NCI-H774 (cell line): Measurements from ENCODE around the gene IGF2R.
A peak's percentile ranks its signal among the peaks of the same experiment; 100 is the strongest.
"Not testable (repeated sequence)": the region's sequence is repeated elsewhere in the genome, so short reads cannot be mapped to it uniquely, and the experiment has no call there.

ENCODE experiments used
- DNase-seq: peaks from one replicate; lab custom pipeline; 2025; lab: John Stamatoyannopoulos, UW

IGF2R gene, protein sequence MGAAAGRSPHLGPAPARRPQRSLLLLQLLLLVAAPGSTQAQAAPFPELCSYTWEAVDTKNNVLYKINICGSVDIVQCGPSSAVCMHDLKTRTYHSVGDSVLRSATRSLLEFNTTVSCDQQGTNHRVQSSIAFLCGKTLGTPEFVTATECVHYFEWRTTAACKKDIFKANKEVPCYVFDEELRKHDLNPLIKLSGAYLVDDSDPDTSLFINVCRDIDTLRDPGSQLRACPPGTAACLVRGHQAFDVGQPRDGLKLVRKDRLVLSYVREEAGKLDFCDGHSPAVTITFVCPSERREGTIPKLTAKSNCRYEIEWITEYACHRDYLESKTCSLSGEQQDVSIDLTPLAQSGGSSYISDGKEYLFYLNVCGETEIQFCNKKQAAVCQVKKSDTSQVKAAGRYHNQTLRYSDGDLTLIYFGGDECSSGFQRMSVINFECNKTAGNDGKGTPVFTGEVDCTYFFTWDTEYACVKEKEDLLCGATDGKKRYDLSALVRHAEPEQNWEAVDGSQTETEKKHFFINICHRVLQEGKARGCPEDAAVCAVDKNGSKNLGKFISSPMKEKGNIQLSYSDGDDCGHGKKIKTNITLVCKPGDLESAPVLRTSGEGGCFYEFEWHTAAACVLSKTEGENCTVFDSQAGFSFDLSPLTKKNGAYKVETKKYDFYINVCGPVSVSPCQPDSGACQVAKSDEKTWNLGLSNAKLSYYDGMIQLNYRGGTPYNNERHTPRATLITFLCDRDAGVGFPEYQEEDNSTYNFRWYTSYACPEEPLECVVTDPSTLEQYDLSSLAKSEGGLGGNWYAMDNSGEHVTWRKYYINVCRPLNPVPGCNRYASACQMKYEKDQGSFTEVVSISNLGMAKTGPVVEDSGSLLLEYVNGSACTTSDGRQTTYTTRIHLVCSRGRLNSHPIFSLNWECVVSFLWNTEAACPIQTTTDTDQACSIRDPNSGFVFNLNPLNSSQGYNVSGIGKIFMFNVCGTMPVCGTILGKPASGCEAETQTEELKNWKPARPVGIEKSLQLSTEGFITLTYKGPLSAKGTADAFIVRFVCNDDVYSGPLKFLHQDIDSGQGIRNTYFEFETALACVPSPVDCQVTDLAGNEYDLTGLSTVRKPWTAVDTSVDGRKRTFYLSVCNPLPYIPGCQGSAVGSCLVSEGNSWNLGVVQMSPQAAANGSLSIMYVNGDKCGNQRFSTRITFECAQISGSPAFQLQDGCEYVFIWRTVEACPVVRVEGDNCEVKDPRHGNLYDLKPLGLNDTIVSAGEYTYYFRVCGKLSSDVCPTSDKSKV (N-terminal part only)

GRCh38 chr6:159968295-159969203 is at the start of gene IGF2R:
Gene IGF2R (plus strand): TSS chr6:159969082. CDS start chr6:159969247, 165 bp downstream.
- peak; percentile 94 for DNase-seq

- DNase-seq, result no peak
Measured at GRCh38 chr6:159919800-159920199, 49.1 kb upstream of the IGF2R start.

GRCh38 chr6:159924150-159924549 is 44.7 kb upstream of the IGF2R start:
- not testable (repeated sequence) for DNase-seq

DNA sequence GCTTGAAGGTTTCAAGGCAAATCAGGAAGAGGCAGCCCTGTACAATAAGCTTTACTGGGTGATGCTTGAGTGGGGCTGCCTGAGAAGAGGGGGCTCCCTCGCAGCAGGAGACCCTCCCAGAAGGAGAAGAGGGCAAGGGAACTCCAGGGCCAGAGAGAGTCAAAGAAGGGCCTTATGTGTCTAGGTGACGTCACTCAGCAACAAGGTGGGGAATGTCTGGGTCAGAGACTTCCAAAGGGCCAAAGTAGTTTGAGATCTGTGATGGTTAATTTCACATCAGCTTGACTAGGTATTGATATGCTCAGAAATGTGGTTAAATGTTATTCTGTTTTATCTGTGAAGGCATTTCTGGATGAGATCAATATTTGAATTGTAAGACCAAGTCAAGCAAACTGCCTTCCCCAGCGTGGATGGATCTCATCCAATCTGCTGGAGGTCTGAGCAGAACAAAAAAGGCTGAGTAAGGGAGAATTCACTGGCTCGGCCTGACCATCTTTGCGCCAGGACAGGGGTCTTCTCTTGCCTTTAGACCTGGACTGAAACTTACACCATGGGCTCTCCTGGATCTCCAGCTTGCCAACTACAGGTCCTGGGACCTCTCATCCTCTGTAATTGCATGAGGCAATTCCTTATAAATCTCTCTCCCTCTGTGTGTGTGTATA is 42.2 kb upstream of the IGF2R start:
- DNase-seq, result no peak

GRCh38 chr6:159929819-159930218 is 39.1 kb upstream of the IGF2R start:
- peak; percentile 14 for DNase-seq

GRCh38 chr6:159931112-159931511 is 37.8 kb upstream of the IGF2R start:
- DNase-seq, result no peak

- DNase-seq, result no peak
Measured at GRCh38 chr6:159931846-159932245, 37.0 kb upstream of the IGF2R start.

- DNase-seq, result no peak
Measured at GRCh38 chr6:159933077-159933476, 35.8 kb upstream of the IGF2R start.

DNA sequence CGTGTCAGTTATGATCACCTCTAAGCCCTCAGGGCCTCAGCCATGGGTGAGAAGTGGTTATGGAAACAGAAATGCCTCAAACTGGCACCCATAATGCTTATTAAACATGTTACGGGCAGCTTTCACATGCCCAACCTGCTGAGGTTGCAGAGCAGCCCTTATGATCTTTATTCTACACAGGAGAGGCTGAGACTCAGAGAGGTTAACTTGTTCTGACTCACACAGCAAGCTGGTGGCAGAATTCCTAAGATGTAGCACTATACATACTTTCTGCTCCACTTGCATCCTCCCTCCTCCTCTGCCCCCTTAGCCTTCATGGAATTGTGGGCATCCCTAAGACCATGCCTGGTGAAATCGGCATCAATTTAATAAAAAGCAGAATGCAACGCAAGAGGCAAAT is 34.7 kb upstream of the IGF2R start:
- no peak for DNase-seq

DNA sequence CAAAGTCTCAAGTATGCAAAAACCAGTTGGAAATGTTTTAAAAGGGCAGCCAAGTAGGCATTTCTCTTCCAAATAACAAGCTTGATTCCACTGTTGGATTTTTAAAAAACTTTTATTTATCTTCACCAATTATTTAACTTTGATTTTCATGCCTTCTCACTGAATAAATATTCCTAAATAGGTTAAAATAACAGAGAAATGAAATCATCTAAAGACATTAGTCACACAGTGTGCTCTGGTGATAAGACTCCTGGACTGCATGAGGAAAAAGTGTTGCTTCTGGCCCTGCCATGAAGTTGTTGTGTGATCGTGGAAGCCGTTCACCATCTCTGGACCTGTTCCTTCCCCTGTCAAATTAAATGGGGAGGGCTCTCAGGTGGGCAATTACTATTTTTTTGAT is 33.8 kb upstream of the IGF2R start:
- DNase-seq, result no peak

- no peak for DNase-seq
Measured at GRCh38 chr6:159935633-159936032, 33.2 kb upstream of the IGF2R start.

GRCh38 chr6:159939591-159940016 is 29.3 kb upstream of the IGF2R start:
- no peak for DNase-seq

DNA sequence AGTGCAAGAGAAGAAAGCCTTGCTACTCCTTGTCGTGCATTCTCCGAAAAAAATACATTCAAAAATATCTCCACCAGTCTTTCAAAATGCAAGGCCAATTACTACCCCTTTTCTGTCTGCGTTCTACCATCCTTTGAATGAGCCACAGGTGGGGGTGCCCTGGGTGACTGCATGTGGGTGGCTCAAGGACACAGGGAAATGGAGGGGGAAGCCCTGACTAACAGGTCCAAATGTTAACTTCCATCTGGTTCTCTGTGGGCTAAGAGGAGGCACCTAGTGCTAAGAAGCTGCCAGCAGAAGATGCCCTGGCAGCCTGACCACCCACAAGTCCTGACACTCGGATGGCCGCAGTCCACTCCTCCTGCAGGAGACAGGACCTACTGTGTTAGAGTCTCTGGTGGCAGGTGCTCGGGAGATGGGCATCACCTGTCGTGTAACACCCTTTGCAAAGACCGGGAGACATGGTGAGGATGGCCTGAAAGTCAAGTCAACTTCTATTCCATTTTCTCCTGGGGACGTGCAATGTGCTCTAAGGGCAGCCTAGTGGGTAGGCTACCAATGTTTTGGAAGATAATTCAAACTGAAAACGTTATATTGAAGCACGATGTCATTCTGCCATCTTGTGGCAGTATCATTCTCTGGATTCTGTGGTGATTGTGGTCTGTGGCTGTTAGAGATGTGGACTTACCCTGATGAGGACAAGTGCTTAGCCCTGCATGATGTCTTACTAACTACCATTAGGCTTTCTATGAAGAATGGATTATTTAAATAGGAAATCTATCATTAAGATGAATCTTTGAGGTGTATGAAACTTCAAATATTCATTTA is 27.4 kb upstream of the IGF2R start:
- peak; percentile 10 for DNase-seq

GRCh38 chr6:159943101-159943632 is 25.7 kb upstream of the IGF2R start:
- DNase-seq, result no peak

DNA sequence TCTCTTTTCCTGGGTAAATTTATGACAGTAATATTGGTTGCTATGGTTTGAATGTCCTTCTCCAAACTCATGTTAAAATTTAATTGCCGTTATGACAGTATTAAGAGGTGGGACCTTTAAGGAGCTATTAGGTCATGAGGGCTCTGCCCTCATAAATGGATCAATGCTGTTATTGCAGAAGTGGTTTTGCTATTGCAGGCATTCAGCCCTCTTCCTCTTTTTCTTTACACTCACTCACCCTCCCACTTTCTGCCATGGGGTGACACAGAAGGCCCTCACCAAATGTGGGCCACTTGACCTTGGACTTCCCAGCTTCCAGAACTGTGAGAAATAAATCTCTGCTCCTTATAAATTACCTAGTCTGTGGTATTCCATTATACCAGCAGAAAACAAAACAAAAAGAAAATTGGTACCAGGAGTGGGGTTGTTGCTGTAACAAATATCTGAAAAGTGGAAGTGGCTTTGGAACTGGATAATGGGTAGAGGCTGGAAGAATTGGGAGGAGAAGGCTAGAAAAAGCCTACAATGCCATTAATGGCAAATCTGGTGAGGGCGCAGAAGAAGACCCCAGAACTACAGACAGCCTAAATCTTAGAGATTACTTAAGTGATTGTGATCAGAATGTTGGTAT is 24.8 kb upstream of the IGF2R start:
- DNase-seq, result no peak

DNA sequence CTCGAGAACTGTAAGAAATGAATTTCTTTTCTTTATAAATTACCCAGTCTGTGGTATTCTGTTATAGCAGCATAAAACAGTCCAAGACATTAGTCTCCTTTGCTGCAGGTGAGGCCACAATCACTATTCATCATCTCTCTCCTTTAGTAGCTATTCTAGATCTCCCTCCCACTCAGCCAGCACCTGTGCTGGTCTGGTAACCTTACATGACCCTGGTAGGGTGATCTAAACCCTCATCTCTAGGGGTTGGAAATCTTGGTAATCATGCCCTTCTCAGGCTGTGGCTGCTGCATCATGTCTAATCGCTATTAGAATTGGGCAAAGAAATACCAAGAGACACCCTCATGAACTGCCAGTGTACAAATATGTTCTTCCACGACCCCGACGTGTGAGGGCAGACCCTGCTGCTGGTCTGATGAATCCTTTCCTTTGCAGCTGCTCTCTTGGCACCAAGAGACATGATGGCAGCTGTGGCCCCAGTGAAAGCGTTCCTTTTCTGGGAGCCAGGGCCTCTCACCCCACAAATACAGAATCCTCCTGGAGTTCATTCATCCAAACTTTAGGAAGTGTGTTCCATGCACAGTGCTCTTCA is 23.0 kb upstream of the IGF2R start:
- no peak for DNase-seq

GRCh38 chr6:159946912-159947311 is 22.0 kb upstream of the IGF2R start:
- DNase-seq, result no peak

DNA sequence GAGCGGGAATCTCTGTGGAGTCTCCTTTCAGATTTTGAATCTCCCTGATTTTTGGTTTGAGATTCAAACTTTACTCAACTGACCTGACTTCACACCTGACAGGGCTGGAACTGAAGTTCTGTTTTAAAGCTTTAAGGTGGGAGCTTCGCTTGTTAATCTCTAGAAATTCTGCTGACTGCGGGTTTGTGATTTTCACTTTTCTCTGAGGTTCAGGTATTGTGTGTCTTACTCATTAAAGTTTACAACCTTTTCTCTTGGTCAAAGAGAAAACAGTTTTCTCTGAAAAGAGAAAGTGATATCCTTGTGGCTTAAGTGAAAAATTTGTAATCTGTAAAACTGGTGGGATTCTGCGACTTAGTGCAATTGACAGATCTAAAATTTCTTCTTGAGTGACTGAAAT is 20.7 kb upstream of the IGF2R start:
- no peak for DNase-seq
